Spleen (tissue), 11 donors: ENCODE results near the gene PRM3. TPM values are rescaled to one million over a fixed set of nuclear protein-coding genes. Genes with fewer than 3 reads are reported as not detected.

Experiments
- DNase-seq: peaks from one replicate; pipeline ENCODE4 v3.0.0-alpha.2; 2020
- H3K27ac ChIP-seq, 8 donors: fragments of 200-600 bp; sonication (generic) in 7 of 8; 1 replicate in 4 of 8; 2 replicates in 4 of 8; pipeline versions ENCODE4 v1.5.0 to v1.8.0; 2016 to 2021; ENCODE audit warnings: inconsistent platforms in 4 of 8, mild to moderate bottlenecking in 4 of 8, moderate library complexity in 1 of 8
- H3K27me3 ChIP-seq, 7 donors: fragments of 200-600 bp; sonication (generic) in 6 of 7; replicated peaks in 1 of 7; 1 replicate in 4 of 7; 2 replicates in 3 of 7; pipeline versions ENCODE4 v1.5.0 to v1.8.0; 2016 to 2021; ENCODE audit warnings: inconsistent platforms in 3 of 7, mild to moderate bottlenecking in 1 of 7
- H3K36me3 ChIP-seq, 6 donors: fragments of 200-600 bp; sonication (generic) in 5 of 6; 1 replicate in 4 of 6; 2 replicates in 2 of 6; pipeline versions ENCODE4 v1.5.0 to v1.8.0; 2016 to 2021; ENCODE audit warnings: inconsistent platforms in 2 of 6
- H3K4me1 ChIP-seq, 6 donors: fragments of 200-600 bp; sonication (generic) in 5 of 6; 1 replicate in 3 of 6; 2 replicates in 3 of 6; pipeline versions ENCODE4 v1.5.0 to v1.8.0; 2016 to 2021; ENCODE audit warnings: inconsistent platforms in 3 of 6
- H3K4me3 ChIP-seq, 8 donors: fragments of 200-600 bp; sonication (generic) in 7 of 8; 1 replicate in 4 of 8; 2 replicates in 4 of 8; pipeline versions ENCODE4 v1.5.0 to v1.8.0; 2016 to 2021; ENCODE audit warnings: inconsistent platforms in 4 of 8, mild to moderate bottlenecking in 4 of 8, moderate library complexity in 2 of 8
- H3K9me3 ChIP-seq, 8 donors: fragments of 200-600 bp; sonication (generic) in 7 of 8; 1 replicate in 4 of 8; 2 replicates in 4 of 8; pipeline versions ENCODE4 v1.5.0 to v1.8.0; 2016 to 2021; ENCODE audit warnings: inconsistent platforms in 4 of 8
- CTCF ChIP-seq, 11 experiments: fragments of 200-600 bp in 7 of 11; fragments of 450-650 bp in 4 of 11; sonication (generic) in 4 of 11; IDR thresholded peaks in 8 of 11; conservative IDR thresholded peaks in 3 of 11; 1 replicate in 7 of 11; 2 replicates in 4 of 11; pipeline versions ENCODE4 v1.4.0 to v1.8.0; 2016 to 2021; ENCODE audit warnings: antibody characterized with exemption in 11 of 11, inconsistent platforms in 4 of 11, mild to moderate bottlenecking in 1 of 11
- POLR2A ChIP-seq, 3 donors: fragments of 450-650 bp; IDR thresholded peaks; one replicate each; pipeline ENCODE4 v1.5.1; 2017; ENCODE audit warnings: antibody characterized with exemption in 3 of 3, mild to moderate bottlenecking in 1 of 3
- POLR2AphosphoS5 ChIP-seq, 3 donors: sonication (generic); formaldehyde crosslinking; IDR thresholded peaks; one replicate each; pipeline ENCODE4 v1.5.1; 2017; ENCODE audit warnings: antibody characterized with exemption in 3 of 3
- WGBS, 5 donors: extraction: QIAGEN DNeasy Blood & Tissue Kit in 3 of 5; methylation state at CpG; one replicate each; pipeline versions ENCODE4 v1.1.5 to v1.1.7; 2013 to 2018; 5-methylcytosine and 5-hydroxymethylcytosine counted together
- intact Hi-C: fragments of 100-400 bp; cut with DNase I; formaldehyde crosslinking; loops from one replicate; pipeline ENCODE4 v1.15.0; 2023; ENCODE audit warnings: low total_unique reads
- polyA plus RNA-seq, 3 donors: library from polyadenylated mRNA; stranded (reverse); fragments of 200-250 nt; gene quantifications; one replicate each; pipeline ENCODE4 v1.2.1, GENCODE V29; 2013
- total RNA-seq, 7 donors: library from RNA; depleted of rRNA in 3 of 7; stranded (reverse); fragments of >200 nt in 3 of 7; fragmentation: NEBNext Ultra II Directional in 4 of 7; extraction: Animal tissue kit (Norgen Biotek cat#: 25700) in 4 of 7; gene quantifications; one replicate each; pipeline versions ENCODE4 v1.1.0 to v1.2.1, GENCODE V29; 2016 to 2021
- donor health status: healthy with polysubstance abuse.
- donor health status: DM: no; HTN: no; CAD: no; lungs with moderate emphysema.
- donor health status: DM: no; HTN: no; CAD: no.
- donor health status: Bipolar disorder and iron deficiency.
- donor health status: healthy.
- donor health status: DM: no; HTN: no; CAD: no.
- donor health status: DM: yes; HTN: yes; CAD: no.

Gene PRM3
- total and polyA plus RNA-seq, 10 donors = not detected

DNA sequence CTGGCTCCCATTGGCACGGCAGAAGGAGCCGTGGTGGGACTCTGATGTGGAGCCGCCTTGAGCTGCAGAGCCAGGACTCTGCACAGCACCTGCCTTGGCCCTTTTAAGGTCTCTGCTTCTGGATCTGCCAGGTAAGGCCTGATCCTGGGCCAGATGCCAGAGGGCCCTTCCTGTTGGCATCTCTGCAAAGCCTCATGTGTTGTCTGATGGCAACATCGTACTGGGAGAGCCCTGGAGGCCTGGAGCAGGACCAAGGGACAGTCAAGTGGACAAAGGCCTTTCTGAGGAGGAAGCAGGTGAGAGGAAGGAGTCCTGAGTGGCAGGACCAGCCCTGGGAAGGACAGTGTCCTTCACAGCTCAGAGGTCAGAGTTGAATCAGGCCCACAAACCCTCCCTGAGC, 43.5 kb downstream of the PRM3 start:
- WGBS, 5 donors = 77 to 86% (median 83%) methylated on average over 4 of the region's 4 CpGs
- no peaks in the 10 kb centered on the region for H3K27me3 ChIP-seq
- H3K4me1 ChIP-seq = peaks cover 21 to 63% (median 48%) of the 10 kb centered on the region in 6 donors
- intact Hi-C loops = no loop called here
- no peaks in the 10 kb centered on the region for H3K36me3 ChIP-seq
- H3K9me3 ChIP-seq = no peaks in the 10 kb centered on the region
- no peak overlapping the region for H3K4me3 ChIP-seq
- TF ChIP-seq POLR2AphosphoS5 (IDR thresholded peaks at IDR 0.05) = no peak
- no peak for TF ChIP-seq CTCF (IDR thresholded peaks at IDR 0.05 in 8 of 11, conservative IDR thresholded peaks at IDR 0.05 in 3 of 11)
- TF ChIP-seq POLR2A (IDR thresholded peaks at IDR 0.05) = no peak
- H3K27ac ChIP-seq = peak overlapping the region in 3 of 8 donors; percentile 15 to 27 (median 23)
- DNase-seq = no peak

DNA sequence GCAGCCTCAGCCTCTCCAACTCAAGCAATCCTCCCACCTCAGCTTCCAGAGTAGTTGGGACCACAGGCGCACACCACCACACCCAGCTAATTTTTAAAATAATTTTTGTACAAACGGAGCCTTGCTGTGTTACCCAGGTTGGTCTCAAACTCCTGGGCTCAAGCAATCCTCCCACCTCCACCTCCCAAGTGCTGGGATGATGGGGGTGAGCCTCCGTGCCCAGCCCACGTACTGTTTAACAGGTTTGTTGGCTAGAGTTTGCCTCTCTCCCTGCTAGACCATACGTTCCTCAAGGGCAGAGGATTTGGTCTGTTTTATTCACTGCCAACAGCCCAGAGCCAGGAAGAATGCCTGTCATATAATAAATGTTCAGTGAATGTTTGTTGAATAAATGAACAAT, 44.0 kb downstream of the PRM3 start:
- Histone ChIP-seq H3K27ac (peak overlapping the region in 2 of 8 donors; percentile 15 to 27), H3K9me3 (no peaks in the 10 kb centered on the region), H3K27me3 (no peaks in the 10 kb centered on the region), H3K4me3 (no peak overlapping the region), H3K36me3 (no peaks in the 10 kb centered on the region), H3K4me1 (peaks cover 25 to 63% (median 49%) of the 10 kb centered on the region in 6 donors)
- DNase-seq = no peak
- TF ChIP-seq POLR2AphosphoS5 (IDR thresholded peaks at IDR 0.05) = no peak
- no peak for TF ChIP-seq POLR2A (IDR thresholded peaks at IDR 0.05)
- no peak for TF ChIP-seq CTCF (IDR thresholded peaks at IDR 0.05 in 8 of 11, conservative IDR thresholded peaks at IDR 0.05 in 3 of 11)
- intact Hi-C loops = no loop called here
- 86 to 94% (median 91%) methylated on average over 5 of the region's 5 CpGs for WGBS, 5 donors

- H3K27ac ChIP-seq = peak overlapping the region; percentile 79 to 94 (median 86)
- no peaks in the 10 kb centered on the region for H3K27me3 ChIP-seq
- WGBS, 5 donors = 61 to 73% (median 69%) methylated on average over 12 to 18 of the region's 18 CpGs
- intact Hi-C loops = no loop called here
- H3K36me3 ChIP-seq = no peaks in the 10 kb centered on the region
- H3K4me3 ChIP-seq = peak overlapping the region in 1 of 8 donors; percentile 44
- TF ChIP-seq POLR2A (IDR thresholded peaks at IDR 0.05) (no peak), CTCF (IDR thresholded peaks at IDR 0.05 in 8 of 11, conservative IDR thresholded peaks at IDR 0.05 in 3 of 11) (no peak), POLR2AphosphoS5 (IDR thresholded peaks at IDR 0.05) (no peak)
- DNase-seq = no peak
- peaks cover 25 to 45% (median 34%) of the 10 kb centered on the region in 6 donors for H3K4me1 ChIP-seq
- H3K9me3 ChIP-seq = no peaks in the 10 kb centered on the region
Measured at GRCh38 chr16:11225677-11226549, 47.5 kb downstream of the PRM3 start.
